ENCODE measurements around the gene GCSH. TPM values are rescaled to one million over a fixed set of nuclear protein-coding genes. Genes with fewer than 3 reads are reported as not detected.

GCSH gene
- total and polyA plus RNA-seq, 2 of the 13 experiments (the other 11 are each of a cell fraction or from before 2014, with no cell fraction given) = 35.9 to 103 TPM

GRCh38 chr16:81035398-81035974 lies 60.7 kb downstream of the GCSH start, which contains the start of gene ATMIN (continued):
- TF ChIP-seq, protein P1, sequence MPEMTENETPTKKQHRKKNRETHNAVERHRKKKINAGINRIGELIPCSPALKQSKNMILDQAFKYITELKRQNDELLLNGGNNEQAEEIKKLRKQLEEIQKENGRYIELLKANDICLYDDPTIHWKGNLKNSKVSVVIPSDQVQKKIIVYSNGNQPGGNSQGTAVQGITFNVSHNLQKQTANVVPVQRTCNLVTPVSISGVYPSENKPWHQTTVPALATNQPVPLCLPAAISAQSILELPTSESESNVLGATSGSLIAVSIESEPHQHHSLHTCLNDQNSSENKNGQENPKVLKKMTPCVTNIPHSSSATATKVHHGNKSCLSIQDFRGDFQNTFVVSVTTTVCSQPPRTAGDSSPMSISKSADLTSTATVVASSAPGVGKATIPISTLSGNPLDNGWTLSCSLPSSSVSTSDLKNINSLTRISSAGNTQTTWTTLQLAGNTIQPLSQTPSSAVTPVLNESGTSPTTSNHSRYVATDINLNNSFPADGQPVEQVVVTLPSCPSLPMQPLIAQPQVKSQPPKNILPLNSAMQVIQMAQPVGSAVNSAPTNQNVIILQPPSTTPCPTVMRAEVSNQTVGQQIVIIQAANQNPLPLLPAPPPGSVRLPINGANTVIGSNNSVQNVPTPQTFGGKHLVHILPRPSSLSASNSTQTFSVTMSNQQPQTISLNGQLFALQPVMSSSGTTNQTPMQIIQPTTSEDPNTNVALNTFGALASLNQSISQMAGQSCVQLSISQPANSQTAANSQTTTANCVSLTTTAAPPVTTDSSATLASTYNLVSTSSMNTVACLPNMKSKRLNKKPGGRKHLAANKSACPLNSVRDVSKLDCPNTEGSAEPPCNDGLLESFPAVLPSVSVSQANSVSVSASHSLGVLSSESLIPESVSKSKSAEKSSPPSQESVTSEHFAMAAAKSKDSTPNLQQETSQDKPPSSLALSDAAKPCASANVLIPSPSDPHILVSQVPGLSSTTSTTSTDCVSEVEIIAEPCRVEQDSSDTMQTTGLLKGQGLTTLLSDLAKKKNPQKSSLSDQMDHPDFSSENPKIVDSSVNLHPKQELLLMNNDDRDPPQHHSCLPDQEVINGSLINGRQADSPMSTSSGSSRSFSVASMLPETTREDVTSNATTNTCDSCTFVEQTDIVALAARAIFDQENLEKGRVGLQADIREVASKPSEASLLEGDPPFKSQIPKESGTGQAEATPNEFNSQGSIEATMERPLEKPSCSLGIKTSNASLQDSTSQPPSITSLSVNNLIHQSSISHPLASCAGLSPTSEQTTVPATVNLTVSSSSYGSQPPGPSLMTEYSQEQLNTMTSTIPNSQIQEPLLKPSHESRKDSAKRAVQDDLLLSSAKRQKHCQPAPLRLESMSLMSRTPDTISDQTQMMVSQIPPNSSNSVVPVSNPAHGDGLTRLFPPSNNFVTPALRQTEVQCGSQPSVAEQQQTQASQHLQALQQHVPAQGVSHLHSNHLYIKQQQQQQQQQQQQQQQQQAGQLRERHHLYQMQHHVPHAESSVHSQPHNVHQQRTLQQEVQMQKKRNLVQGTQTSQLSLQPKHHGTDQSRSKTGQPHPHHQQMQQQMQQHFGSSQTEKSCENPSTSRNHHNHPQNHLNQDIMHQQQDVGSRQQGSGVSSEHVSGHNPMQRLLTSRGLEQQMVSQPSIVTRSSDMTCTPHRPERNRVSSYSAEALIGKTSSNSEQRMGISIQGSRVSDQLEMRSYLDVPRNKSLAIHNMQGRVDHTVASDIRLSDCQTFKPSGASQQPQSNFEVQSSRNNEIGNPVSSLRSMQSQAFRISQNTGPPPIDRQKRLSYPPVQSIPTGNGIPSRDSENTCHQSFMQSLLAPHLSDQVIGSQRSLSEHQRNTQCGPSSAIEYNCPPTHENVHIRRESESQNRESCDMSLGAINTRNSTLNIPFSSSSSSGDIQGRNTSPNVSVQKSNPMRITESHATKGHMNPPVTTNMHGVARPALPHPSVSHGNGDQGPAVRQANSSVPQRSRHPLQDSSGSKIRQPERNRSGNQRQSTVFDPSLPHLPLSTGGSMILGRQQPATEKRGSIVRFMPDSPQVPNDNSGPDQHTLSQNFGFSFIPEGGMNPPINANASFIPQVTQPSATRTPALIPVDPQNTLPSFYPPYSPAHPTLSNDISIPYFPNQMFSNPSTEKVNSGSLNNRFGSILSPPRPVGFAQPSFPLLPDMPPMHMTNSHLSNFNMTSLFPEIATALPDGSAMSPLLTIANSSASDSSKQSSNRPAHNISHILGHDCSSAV (CRISPR knock-in tag; IDR thresholded peaks at IDR 0.05; ENCODE audit: borderline replicate concordance) = no peak
- TF ChIP-seq ZNF615 (CRISPR knock-in tag; IDR thresholded peaks at IDR 0.05; ENCODE audit: borderline replicate concordance) (no peak), YY1 (IDR thresholded peaks at IDR 0.05; ENCODE audit: insufficient read depth, insufficient replicate concordance, low read depth, low read length) (peak; percentile 93), NFIC (IDR thresholded peaks at IDR 0.05; ENCODE audit: low read length) (no peak), RFX5 (IDR thresholded peaks at IDR 0.05; ENCODE audit: low read depth, low read length) (no peak), BATF2 (CRISPR knock-in tag; IDR thresholded peaks at IDR 0.05) (no peak), CREB3 (CRISPR knock-in tag; IDR thresholded peaks at IDR 0.05) (no peak), RCOR2 (CRISPR knock-in tag; IDR thresholded peaks at IDR 0.05) (no peak; the same call in 1 of the 2 replicates), MTA1 (CRISPR knock-in tag; IDR thresholded peaks at IDR 0.05; ENCODE audit: borderline replicate concordance) (no peak), NCOA2 (CRISPR knock-in tag; IDR thresholded peaks at IDR 0.05) (no peak), ZNF550 (CRISPR knock-in tag; IDR thresholded peaks at IDR 0.05; ENCODE audit: borderline replicate concordance) (no peak), RBM39 (IDR thresholded peaks at IDR 0.05; ENCODE audit: low read depth, low read length, poor library complexity, severe bottlenecking) (no peak), ZSCAN29 (CRISPR knock-in tag; conservative IDR thresholded peaks at IDR 0.05) (no peak)
- TF ChIP-seq, protein P2, sequence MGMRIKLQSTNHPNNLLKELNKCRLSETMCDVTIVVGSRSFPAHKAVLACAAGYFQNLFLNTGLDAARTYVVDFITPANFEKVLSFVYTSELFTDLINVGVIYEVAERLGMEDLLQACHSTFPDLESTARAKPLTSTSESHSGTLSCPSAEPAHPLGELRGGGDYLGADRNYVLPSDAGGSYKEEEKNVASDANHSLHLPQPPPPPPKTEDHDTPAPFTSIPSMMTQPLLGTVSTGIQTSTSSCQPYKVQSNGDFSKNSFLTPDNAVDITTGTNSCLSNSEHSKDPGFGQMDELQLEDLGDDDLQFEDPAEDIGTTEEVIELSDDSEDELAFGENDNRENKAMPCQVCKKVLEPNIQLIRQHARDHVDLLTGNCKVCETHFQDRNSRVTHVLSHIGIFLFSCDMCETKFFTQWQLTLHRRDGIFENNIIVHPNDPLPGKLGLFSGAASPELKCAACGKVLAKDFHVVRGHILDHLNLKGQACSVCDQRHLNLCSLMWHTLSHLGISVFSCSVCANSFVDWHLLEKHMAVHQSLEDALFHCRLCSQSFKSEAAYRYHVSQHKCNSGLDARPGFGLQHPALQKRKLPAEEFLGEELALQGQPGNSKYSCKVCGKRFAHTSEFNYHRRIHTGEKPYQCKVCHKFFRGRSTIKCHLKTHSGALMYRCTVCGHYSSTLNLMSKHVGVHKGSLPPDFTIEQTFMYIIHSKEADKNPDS (CRISPR knock-in tag; IDR thresholded peaks at IDR 0.05) = no peak
- TF ChIP-seq, protein P3, sequence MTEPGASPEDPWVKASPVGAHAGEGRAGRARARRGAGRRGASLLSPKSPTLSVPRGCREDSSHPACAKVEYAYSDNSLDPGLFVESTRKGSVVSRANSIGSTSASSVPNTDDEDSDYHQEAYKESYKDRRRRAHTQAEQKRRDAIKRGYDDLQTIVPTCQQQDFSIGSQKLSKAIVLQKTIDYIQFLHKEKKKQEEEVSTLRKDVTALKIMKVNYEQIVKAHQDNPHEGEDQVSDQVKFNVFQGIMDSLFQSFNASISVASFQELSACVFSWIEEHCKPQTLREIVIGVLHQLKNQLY (CRISPR knock-in tag; IDR thresholded peaks at IDR 0.05) = no peak
- TF ChIP-seq, protein P4, sequence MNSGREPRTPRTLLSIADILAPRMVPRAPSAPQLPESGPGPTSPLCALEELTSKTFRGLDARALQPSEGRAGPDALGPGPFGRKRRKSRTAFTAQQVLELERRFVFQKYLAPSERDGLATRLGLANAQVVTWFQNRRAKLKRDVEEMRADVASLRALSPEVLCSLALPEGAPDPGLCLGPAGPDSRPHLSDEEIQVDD (CRISPR knock-in tag; IDR thresholded peaks at IDR 0.05; ENCODE audit: borderline replicate concordance) = no peak
